ELF-1 (cell line): ENCODE measurements around the gene SLC35F1.
"Not testable (repeated sequence)": the region's sequence is repeated elsewhere in the genome, so short reads cannot be mapped to it uniquely, and the experiment has no call there.

Source experiments
- DNase-seq: peaks from one replicate; pipeline ENCODE4 v3.0.0-alpha.2; 2016; ENCODE audit warnings: low read depth, low spot score

SLC35F1 gene

GRCh38 chr6:117992856-117993255 lies 85.8 kb downstream of the SLC35F1 start:
- DNase-seq = no peak

GRCh38 chr6:118012944-118013343 lies 105.9 kb downstream of the SLC35F1 start:
- DNase-seq = no peak

GRCh38 chr6:118016532-118016931 lies 109.5 kb downstream of the SLC35F1 start:
- no peak for DNase-seq

GRCh38 chr6:118017301-118017848 lies 110.3 kb downstream of the SLC35F1 start:
- no peak for DNase-seq

GRCh38 chr6:118023771-118024170 lies 116.7 kb downstream of the SLC35F1 start:
- no peak for DNase-seq

- DNase-seq = peak; percentile 14
Measured at GRCh38 chr6:118029967-118030366, 122.9 kb downstream of the SLC35F1 start.

GRCh38 chr6:118037479-118037878 lies 130.4 kb downstream of the SLC35F1 start:
- not testable (repeated sequence) for DNase-seq

- DNase-seq = no peak
Measured at GRCh38 chr6:118042855-118043254, 135.8 kb downstream of the SLC35F1 start.

GRCh38 chr6:118044275-118044674 lies 137.2 kb downstream of the SLC35F1 start:
- DNase-seq = no peak

- DNase-seq = no peak
Measured at GRCh38 chr6:118054082-118054481, 147.0 kb downstream of the SLC35F1 start.

GRCh38 chr6:118061666-118062065 lies 154.6 kb downstream of the SLC35F1 start:
- no peak for DNase-seq

- DNase-seq = no peak
Measured at GRCh38 chr6:118080547-118080946, 173.5 kb downstream of the SLC35F1 start.

- DNase-seq = no peak
Measured at GRCh38 chr6:118083711-118084110, 176.6 kb downstream of the SLC35F1 start.

- DNase-seq = no peak
Measured at GRCh38 chr6:118085665-118086064, 178.6 kb downstream of the SLC35F1 start.

- DNase-seq = no peak
Measured at GRCh38 chr6:118086159-118086558, 179.1 kb downstream of the SLC35F1 start.

GRCh38 chr6:118092086-118092485 lies 185.0 kb downstream of the SLC35F1 start:
- no peak for DNase-seq

- DNase-seq = no peak
Measured at GRCh38 chr6:118097576-118097975, 190.5 kb downstream of the SLC35F1 start.

GRCh38 chr6:118100717-118101116 lies 193.7 kb downstream of the SLC35F1 start:
- peak; percentile 47 for DNase-seq

GRCh38 chr6:118101220-118101619 lies 194.2 kb downstream of the SLC35F1 start:
- no peak for DNase-seq

GRCh38 chr6:118101831-118102345 lies 194.8 kb downstream of the SLC35F1 start:
- no peak for DNase-seq

- no peak for DNase-seq
Measured at GRCh38 chr6:118102401-118102800, 195.3 kb downstream of the SLC35F1 start.

GRCh38 chr6:118103381-118104146 lies 196.5 kb downstream of the SLC35F1 start:
- no peak for DNase-seq

- no peak for DNase-seq
Measured at GRCh38 chr6:118122161-118122725, 215.2 kb downstream of the SLC35F1 start.
